ENCODE measurements around the gene ABCC5. TPM values are rescaled to one million over a fixed set of nuclear protein-coding genes. Genes with fewer than 3 reads are reported as not detected.

ABCC5 gene
- total RNA-seq, 3 donors from 2014 or later (not counting 1 experiment from before 2014, with no cell fraction given) = 15.6 to 32.5 (median 27.1) TPM

GRCh38 chr3:184015381-184016019 lies 2.2 kb downstream of the ABCC5 start:
- peak overlapping the region; percentile 100 for H3K4me3 Mint-ChIP-seq
- Histone ChIP-seq H3K27ac (ENCODE audit: low read length) (no peak overlapping the region), H3K27me3 (ENCODE audit: control insufficient read depth, insufficient read depth, low read length) (no peaks in the 10 kb centered on the region), H3K4me3 (ENCODE audit: low read length) (no peak overlapping the region), H3K9me3 (ENCODE audit: control insufficient read depth, insufficient read depth, low read length) (no peaks in the 10 kb centered on the region), H3K36me3 (ENCODE audit: control insufficient read depth, insufficient read depth, low read length) (peaks cover 4% of the 10 kb centered on the region), H3K4me1 (ENCODE audit: control insufficient read depth, insufficient read depth, low read length) (peaks cover 15% of the 10 kb centered on the region)
- WGBS (ENCODE audit: insufficient coverage) = 92% methylated on average over 8 of the region's 10 CpGs
- TF ChIP-seq CTCF (IDR thresholded peaks at IDR 0.05) = no peak
- H3K9me3 Mint-ChIP-seq = no peaks in the 10 kb centered on the region
- peaks cover 24% of the 10 kb centered on the region in 2 donors for H3K4me1 Mint-ChIP-seq
- no peak for DNase-seq
- H3K27me3 Mint-ChIP-seq (ENCODE audit: low read depth in 2 of 2) = peaks cover 5 to 6% of the 10 kb centered on the region in 2 donors
- H3K27ac Mint-ChIP-seq = no peak overlapping the region
- peaks cover 16% of the 10 kb centered on the region for H3K36me3 Mint-ChIP-seq
- intact Hi-C loops (cut with micrococcal nuclease) = loop anchor here (2.0 kb wide), 1 partner anchor 121 kb away; no protein-coding TSS in a partner anchor
- no peak for ATAC-seq

GRCh38 chr3:184011937-184012889 lies 5.5 kb downstream of the ABCC5 start:
- Mint-ChIP-seq H3K36me3 (peaks cover 16% of the 10 kb centered on the region), H3K27me3 (ENCODE audit: low read depth in 2 of 2) (no peaks in the 10 kb centered on the region), H3K4me3 (no peak overlapping the region), H3K27ac (no peak overlapping the region), H3K9me3 (no peaks in the 10 kb centered on the region), H3K4me1 (peaks cover 12% of the 10 kb centered on the region in 2 donors)
- TF ChIP-seq CTCF (IDR thresholded peaks at IDR 0.05) = no peak
- H3K27me3 ChIP-seq (ENCODE audit: control insufficient read depth, insufficient read depth, low read length) = no peaks in the 10 kb centered on the region
- ATAC-seq (no peak), DNase-seq (no peak)
- H3K36me3 ChIP-seq (ENCODE audit: control insufficient read depth, insufficient read depth, low read length) = peaks cover 9% of the 10 kb centered on the region
- H3K4me3 ChIP-seq (ENCODE audit: low read length) = no peak overlapping the region
- H3K9me3 ChIP-seq (ENCODE audit: control insufficient read depth, insufficient read depth, low read length) = no peaks in the 10 kb centered on the region
- intact Hi-C loops (cut with micrococcal nuclease) = no loop called here
- 78% methylated on average over 6 of the region's 6 CpGs for WGBS (ENCODE audit: insufficient coverage)
- no peak overlapping the region for H3K27ac ChIP-seq (ENCODE audit: low read length)
- peaks cover 6% of the 10 kb centered on the region for H3K4me1 ChIP-seq (ENCODE audit: control insufficient read depth, insufficient read depth, low read length)

DNA sequence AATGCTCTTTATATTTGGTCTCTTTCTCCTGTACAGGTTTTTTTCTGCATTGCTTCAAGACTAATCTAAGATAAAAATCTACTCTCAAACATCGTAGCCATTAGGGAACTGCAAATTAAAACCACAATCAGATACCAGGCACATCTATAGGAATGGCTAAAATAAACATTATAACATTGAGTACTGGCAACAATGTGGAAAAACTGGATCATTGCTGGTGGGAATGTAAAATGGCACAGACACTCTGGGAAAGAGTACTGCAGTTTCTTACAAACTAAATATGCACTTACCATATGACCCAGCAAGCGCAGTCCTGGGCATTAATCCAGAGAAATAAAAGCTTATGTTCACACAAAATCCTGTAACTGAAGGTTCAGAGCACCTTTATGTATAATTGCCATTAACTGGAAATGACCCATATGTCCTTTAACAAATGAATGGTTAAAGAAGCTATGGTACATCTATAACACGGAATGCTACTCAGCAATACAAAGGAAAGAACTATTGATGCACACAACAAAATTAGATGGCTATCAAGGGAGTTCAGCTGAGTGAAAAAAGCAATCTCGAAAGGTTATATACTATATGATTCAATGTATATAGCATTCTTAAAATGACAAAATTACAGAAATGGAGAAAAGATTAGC lies 6.3 kb downstream of the ABCC5 start:
- 92% methylated on average over 1 of the region's 4 CpGs for WGBS (ENCODE audit: insufficient coverage)
- Histone ChIP-seq H3K27ac (ENCODE audit: low read length) (no peak overlapping the region), H3K4me3 (ENCODE audit: low read length) (no peak overlapping the region), H3K4me1 (ENCODE audit: control insufficient read depth, insufficient read depth, low read length) (no peaks in the 10 kb centered on the region), H3K9me3 (ENCODE audit: control insufficient read depth, insufficient read depth, low read length) (no peaks in the 10 kb centered on the region), H3K27me3 (ENCODE audit: control insufficient read depth, insufficient read depth, low read length) (no peaks in the 10 kb centered on the region), H3K36me3 (ENCODE audit: control insufficient read depth, insufficient read depth, low read length) (peaks cover 9% of the 10 kb centered on the region)
- ATAC-seq (no peak), DNase-seq (no peak)
- Mint-ChIP-seq H3K9me3 (no peaks in the 10 kb centered on the region), H3K27me3 (ENCODE audit: low read depth in 2 of 2) (no peaks in the 10 kb centered on the region), H3K4me3 (no peak overlapping the region), H3K36me3 (peaks cover 16% of the 10 kb centered on the region), H3K4me1 (peaks cover 4 to 7% of the 10 kb centered on the region in 2 donors), H3K27ac (no peak overlapping the region)
- intact Hi-C loops (cut with micrococcal nuclease) = no loop called here
- no peak for TF ChIP-seq CTCF (IDR thresholded peaks at IDR 0.05)
